Mammary epithelial cell (primary cell): ENCODE data around the gene KRCC1.

Experiments
- EZH2 ChIP-seq: IDR thresholded peaks from 2 replicates; pipeline ENCODE4 v1.6.1; 2012; ENCODE audit warnings: low read length, inconsistent platforms, borderline replicate concordance
- TF ChIP-seq, protein P1 (sequence below), 2 donors: IDR thresholded peaks in 1 of 2; conservative IDR thresholded peaks in 1 of 2; 2 replicates each; pipeline ENCODE4 v1.5.1; 2011 to 2012; ENCODE audit warnings: inconsistent platforms in 2 of 2, low read length in 2 of 2, mild to moderate bottlenecking in 2 of 2, control low read depth in 1 of 2, low read depth in 1 of 2; ENCODE audit not compliant: insufficient read depth in 1 of 2; ENCODE audit errors: extremely low read depth in 1 of 2

DNA sequence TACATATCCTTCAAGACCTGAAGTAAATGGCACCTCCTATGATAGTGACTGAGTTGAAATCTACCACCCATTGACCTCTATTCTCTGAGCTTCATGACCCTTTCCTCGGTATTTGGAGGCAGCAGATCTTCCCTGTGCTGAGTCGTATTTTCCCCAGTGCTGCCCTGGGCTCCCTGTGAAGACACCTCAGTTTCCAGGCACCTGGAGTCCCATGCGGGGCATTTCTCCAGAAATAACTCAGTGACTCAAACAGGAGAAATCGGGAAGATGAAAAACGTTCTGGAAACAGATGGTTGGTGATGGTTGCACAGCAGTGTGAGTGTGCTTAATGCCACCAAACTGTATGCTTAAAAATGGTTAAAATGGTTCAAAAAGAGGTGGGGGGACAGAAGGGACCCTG lies 30.0 kb upstream of the KRCC1 start:
- TF ChIP-seq, protein P1, sequence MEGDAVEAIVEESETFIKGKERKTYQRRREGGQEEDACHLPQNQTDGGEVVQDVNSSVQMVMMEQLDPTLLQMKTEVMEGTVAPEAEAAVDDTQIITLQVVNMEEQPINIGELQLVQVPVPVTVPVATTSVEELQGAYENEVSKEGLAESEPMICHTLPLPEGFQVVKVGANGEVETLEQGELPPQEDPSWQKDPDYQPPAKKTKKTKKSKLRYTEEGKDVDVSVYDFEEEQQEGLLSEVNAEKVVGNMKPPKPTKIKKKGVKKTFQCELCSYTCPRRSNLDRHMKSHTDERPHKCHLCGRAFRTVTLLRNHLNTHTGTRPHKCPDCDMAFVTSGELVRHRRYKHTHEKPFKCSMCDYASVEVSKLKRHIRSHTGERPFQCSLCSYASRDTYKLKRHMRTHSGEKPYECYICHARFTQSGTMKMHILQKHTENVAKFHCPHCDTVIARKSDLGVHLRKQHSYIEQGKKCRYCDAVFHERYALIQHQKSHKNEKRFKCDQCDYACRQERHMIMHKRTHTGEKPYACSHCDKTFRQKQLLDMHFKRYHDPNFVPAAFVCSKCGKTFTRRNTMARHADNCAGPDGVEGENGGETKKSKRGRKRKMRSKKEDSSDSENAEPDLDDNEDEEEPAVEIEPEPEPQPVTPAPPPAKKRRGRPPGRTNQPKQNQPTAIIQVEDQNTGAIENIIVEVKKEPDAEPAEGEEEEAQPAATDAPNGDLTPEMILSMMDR (conservative IDR thresholded peaks at IDR 0.05 in 1 of 2, IDR thresholded peaks at IDR 0.05 in 1 of 2; ENCODE audit: extremely low read depth in 1 of 2, insufficient read depth in 1 of 2, low read depth in 1 of 2, low read length in 2 of 2) = no peak
- TF ChIP-seq EZH2 = no peak
